Endodermal cell (in vitro differentiated cells): Measurements from ENCODE around the gene LLGL2. TPM values are rescaled to one million over a fixed set of nuclear protein-coding genes. Genes with fewer than 3 reads are reported as not detected.

ENCODE experiments used
- DNase-seq: peaks from one replicate; pipeline ENCODE4 v3.0.0-alpha.2; 2017
- H3K27ac ChIP-seq: 2 replicates; pipeline ENCODE4 v1.5.1; 2013; ENCODE audit warnings: mild to moderate bottlenecking, low read depth, low read length, moderate library complexity
- H3K27me3 ChIP-seq: 2 replicates; pipeline ENCODE4 v1.6.1; 2013; ENCODE audit warnings: mild to moderate bottlenecking, low read length, moderate library complexity; ENCODE audit not compliant: insufficient read depth, control insufficient read depth, poor library complexity, severe bottlenecking
- H3K36me3 ChIP-seq: 2 replicates; pipeline ENCODE4 v1.7.0; 2013; ENCODE audit warnings: mild to moderate bottlenecking, low read length, moderate library complexity; ENCODE audit not compliant: control insufficient read depth, insufficient read depth
- H3K4me1 ChIP-seq: one replicate; pipeline ENCODE4 v1.7.0; 2013; ENCODE audit warnings: low read length; ENCODE audit not compliant: control insufficient read depth, insufficient read depth
- H3K4me3 ChIP-seq: 2 replicates; pipeline ENCODE4 v1.5.1; 2013; ENCODE audit warnings: mild to moderate bottlenecking, low read length, moderate library complexity
- H3K9ac ChIP-seq: 2 replicates; pipeline ENCODE4 v1.6.1; 2013; ENCODE audit warnings: mild to moderate bottlenecking, low read length, moderate library complexity; ENCODE audit not compliant: poor library complexity, severe bottlenecking; ENCODE audit errors: extremely low read depth
- H3K9me3 ChIP-seq: 2 replicates; pipeline ENCODE4 v1.6.1; 2013; ENCODE audit warnings: mild to moderate bottlenecking, low read length, moderate library complexity; ENCODE audit not compliant: control insufficient read depth
- H3K27ac Mint-ChIP-seq: 2 replicates; pipeline ENCODE4 v1.8.0; 2020; ENCODE audit warnings: mixed read lengths
- H3K27me3 Mint-ChIP-seq: 2 replicates; pipeline ENCODE4 v1.8.0; 2021; ENCODE audit warnings: mild to moderate bottlenecking, mixed read lengths; ENCODE audit not compliant: insufficient read depth
- H3K36me3 Mint-ChIP-seq: 2 replicates; pipeline ENCODE4 v1.8.0; 2020; ENCODE audit warnings: low read depth, mixed read lengths
- H3K4me1 Mint-ChIP-seq: 2 replicates; pipeline ENCODE4 v1.8.0; 2020; ENCODE audit warnings: mixed read lengths
- H3K4me3 Mint-ChIP-seq: 2 replicates; pipeline ENCODE4 v1.8.0; 2020; ENCODE audit warnings: mild to moderate bottlenecking, moderate library complexity, mixed read lengths
- H3K9me3 Mint-ChIP-seq: 2 replicates; pipeline ENCODE4 v1.8.0; 2020; ENCODE audit warnings: mild to moderate bottlenecking, mixed read lengths
- WGBS, 2 experiments: methylation state at CpG; one replicate each; pipeline versions ENCODE4 v1.1.5 to v1.1.7; 2013; ENCODE audit warnings: missing lambda C conversion rate in 2 of 2, mixed read lengths in 1 of 2; ENCODE audit not compliant: insufficient coverage in 1 of 2, insufficient read length in 1 of 2; 5-methylcytosine and 5-hydroxymethylcytosine counted together
- total RNA-seq, 2 donors: library from RNA; stranded (reverse); fragmentation: NEBNext Ultra II Directional in 1 of 2; extraction: Animal tissue kit (Norgen Biotek cat#: 25700) in 1 of 2; gene quantifications; 2 replicates in 1 of 2; 3 replicates in 1 of 2; pipeline ENCODE4 v1.2.1, GENCODE V29; 2021
- TF ChIP-seq, protein P1 (sequence below): fragments of 200-600 bp; sonication (generic); conservative IDR thresholded peaks from 2 replicates; pipeline ENCODE4 v1.5.0; 2021; ENCODE audit warnings: antibody characterized with exemption, mild to moderate bottlenecking

Gene LLGL2
- total RNA-seq, 2 donors from 2014 or later: 128 to 149 TPM

DNA sequence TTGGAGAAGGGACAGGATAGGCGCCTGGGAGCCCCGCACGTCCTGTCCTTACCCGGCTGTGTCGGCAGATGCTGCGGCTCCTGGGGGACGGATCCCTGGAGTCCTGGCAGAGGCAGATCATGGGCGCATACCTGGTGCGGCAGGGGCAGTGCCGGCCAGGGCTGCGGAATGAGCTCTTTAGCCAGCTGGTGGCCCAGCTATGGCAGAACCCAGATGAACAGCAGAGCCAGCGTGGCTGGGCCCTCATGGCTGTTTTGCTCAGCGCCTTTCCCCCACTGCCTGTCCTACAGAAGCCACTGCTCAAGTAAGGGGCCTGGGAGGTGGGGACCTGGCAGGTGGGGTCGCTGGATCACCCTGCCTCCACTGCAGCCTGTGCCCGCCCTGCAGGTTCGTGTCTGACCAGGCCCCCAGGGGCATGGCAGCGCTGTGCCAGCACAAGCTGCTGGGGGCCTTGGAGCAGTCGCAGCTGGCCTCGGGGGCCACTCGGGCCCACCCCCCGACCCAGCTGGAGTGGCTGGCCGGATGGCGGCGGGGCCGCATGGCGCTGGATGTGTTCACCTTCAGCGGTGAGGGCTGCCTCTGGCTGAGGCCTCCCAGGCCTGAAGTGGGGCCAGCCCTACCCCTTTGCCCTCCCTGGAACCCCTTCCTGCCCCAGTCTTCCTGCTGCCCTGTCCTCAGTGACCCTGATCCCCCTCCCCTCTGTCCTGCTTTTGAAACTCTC is 87.6 kb downstream of the LLGL2 start:
- no peaks in the 10 kb centered on the region for H3K9me3 Mint-ChIP-seq
- H3K9ac ChIP-seq: no peak overlapping the region
- H3K36me3 Mint-ChIP-seq: no peaks in the 10 kb centered on the region
- H3K27ac ChIP-seq: no peak overlapping the region
- H3K27me3 ChIP-seq: no peaks in the 10 kb centered on the region
- H3K27me3 Mint-ChIP-seq: no peaks in the 10 kb centered on the region
- DNase-seq: no peak
- no peaks in the 10 kb centered on the region for H3K4me1 ChIP-seq
- 82 to 86% methylated on average over 12 to 27 of the region's 27 CpGs for WGBS, 2 experiments
- H3K4me3 Mint-ChIP-seq: no peak overlapping the region
- H3K4me3 ChIP-seq: no peak overlapping the region
- H3K27ac Mint-ChIP-seq: no peak overlapping the region
- TF ChIP-seq, protein P1, sequence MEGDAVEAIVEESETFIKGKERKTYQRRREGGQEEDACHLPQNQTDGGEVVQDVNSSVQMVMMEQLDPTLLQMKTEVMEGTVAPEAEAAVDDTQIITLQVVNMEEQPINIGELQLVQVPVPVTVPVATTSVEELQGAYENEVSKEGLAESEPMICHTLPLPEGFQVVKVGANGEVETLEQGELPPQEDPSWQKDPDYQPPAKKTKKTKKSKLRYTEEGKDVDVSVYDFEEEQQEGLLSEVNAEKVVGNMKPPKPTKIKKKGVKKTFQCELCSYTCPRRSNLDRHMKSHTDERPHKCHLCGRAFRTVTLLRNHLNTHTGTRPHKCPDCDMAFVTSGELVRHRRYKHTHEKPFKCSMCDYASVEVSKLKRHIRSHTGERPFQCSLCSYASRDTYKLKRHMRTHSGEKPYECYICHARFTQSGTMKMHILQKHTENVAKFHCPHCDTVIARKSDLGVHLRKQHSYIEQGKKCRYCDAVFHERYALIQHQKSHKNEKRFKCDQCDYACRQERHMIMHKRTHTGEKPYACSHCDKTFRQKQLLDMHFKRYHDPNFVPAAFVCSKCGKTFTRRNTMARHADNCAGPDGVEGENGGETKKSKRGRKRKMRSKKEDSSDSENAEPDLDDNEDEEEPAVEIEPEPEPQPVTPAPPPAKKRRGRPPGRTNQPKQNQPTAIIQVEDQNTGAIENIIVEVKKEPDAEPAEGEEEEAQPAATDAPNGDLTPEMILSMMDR: no peak
- no peaks in the 10 kb centered on the region for H3K36me3 ChIP-seq
- H3K9me3 ChIP-seq: no peaks in the 10 kb centered on the region
- H3K4me1 Mint-ChIP-seq: no peaks in the 10 kb centered on the region

DNA sequence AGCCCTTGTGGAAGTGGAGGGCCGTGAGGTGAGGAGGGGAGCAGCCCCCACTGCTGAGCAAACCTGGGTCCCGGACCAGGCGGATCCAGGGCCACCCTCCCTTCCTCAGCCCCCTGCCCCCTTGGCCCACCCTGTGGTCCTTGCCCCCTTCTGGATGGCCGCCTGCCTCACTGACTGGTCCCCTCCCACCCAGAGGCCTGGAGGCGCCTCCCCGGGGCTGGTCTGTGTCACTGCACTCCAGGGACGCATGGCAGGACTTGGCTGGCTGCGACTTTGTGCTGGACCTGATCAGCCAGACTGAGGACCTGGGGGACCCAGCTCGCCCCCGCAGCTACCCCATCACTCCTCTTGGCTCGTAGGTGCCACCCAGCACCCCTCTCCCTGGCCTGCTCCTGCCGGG is 88.5 kb downstream of the LLGL2 start:
- H3K27me3 Mint-ChIP-seq: no peaks in the 10 kb centered on the region

DNA sequence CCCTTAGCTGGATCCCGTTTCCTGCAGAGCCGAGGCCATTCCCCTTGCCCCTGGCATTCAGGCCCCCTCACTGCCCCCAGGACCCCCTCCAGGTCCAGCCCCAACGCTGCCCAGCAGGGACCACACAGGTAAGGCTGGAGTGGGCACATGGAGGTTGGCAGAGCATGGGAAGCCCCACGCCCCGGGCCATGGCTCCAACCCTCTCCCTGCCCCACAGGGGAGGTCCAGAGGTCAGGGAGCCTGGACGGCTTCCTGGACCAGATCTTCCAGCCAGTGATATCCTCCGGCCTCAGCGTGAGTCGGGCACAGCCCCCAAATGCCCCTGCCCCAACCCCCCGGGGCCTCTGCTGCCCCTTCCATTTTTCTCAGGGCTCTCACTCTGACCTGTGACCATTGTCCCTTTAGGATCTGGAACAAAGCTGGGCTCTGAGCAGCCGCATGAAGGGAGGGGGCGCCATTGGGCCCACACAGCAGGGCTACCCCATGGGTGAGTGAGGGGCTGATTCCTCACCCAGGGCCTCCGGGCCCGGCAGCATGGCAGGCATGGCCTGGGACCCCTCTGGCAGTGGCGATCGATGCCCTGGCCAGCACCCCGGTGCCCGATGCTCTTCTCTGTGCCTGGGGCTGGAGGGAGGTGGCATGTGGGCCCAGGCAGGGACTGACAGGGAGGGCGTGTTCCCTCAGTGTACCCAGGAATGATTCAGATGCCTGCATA is 89.2 kb downstream of the LLGL2 start:
- Histone ChIP-seq H3K27me3 (no peaks in the 10 kb centered on the region), H3K27ac (no peak overlapping the region), H3K9ac (no peak overlapping the region), H3K4me3 (no peak overlapping the region), H3K9me3 (no peaks in the 10 kb centered on the region), H3K4me1 (no peaks in the 10 kb centered on the region), H3K36me3 (no peaks in the 10 kb centered on the region)
- WGBS, 2 experiments: 90 to 95% methylated on average over 8 to 19 of the region's 19 CpGs
- no peaks in the 10 kb centered on the region for H3K27me3 Mint-ChIP-seq
- H3K36me3 Mint-ChIP-seq: no peaks in the 10 kb centered on the region
- TF ChIP-seq, protein P1: no peak
- no peaks in the 10 kb centered on the region for H3K9me3 Mint-ChIP-seq
- no peak overlapping the region for H3K27ac Mint-ChIP-seq
- no peak for DNase-seq
- no peaks in the 10 kb centered on the region for H3K4me1 Mint-ChIP-seq
- H3K4me3 Mint-ChIP-seq: no peak overlapping the region

More for the DNA sequence above, 88.5 kb downstream of the LLGL2 start:
- Mint-ChIP-seq H3K4me3 (no peak overlapping the region), H3K36me3 (no peaks in the 10 kb centered on the region), H3K9me3 (no peaks in the 10 kb centered on the region), H3K4me1 (no peaks in the 10 kb centered on the region), H3K27ac (no peak overlapping the region)
- Histone ChIP-seq H3K27me3 (no peaks in the 10 kb centered on the region), H3K9ac (no peak overlapping the region), H3K4me3 (no peak overlapping the region), H3K4me1 (no peaks in the 10 kb centered on the region), H3K9me3 (no peaks in the 10 kb centered on the region), H3K36me3 (no peaks in the 10 kb centered on the region), H3K27ac (no peak overlapping the region)
- DNase-seq: peak; percentile 90
- WGBS, 2 experiments: 76 to 82% methylated on average over 5 to 12 of the region's 12 CpGs
- TF ChIP-seq, protein P1: peak; percentile 60
